Measurements from ENCODE around the gene COA1. TPM values are rescaled to one million over a fixed set of nuclear protein-coding genes. Genes with fewer than 3 reads are reported as not detected.
A peak's percentile ranks its signal among the peaks of the same experiment; 100 is the strongest.
"Not testable (repeated sequence)": the region's sequence is repeated elsewhere in the genome, so short reads cannot be mapped to it uniquely, and the experiment has no call there.

The COA1 gene
- total RNA-seq, 1 donor from 2014 or later: 50.0 TPM

DNA sequence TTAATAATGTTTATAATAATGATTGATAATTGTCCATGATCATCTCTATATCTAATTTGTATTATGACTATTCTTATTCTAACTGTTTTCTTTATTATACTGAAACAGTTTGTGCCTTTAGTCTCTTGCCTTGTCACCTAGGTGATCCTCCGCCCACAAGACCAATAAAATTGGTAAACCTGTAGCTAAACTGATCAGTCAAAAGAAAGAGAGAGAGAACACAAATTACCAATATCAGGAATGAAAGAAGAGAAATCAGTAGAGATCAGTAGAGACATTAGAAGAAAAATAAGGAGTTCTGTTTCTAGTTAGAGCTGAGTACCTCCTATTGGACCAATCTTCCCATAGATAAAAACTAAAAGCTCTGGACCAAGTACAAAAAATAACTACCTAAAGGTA is 6.1 kb upstream of the COA1 start:
- TF ChIP-seq CTCF (IDR thresholded peaks at IDR 0.05; ENCODE audit: insufficient read depth, low read length, severe bottlenecking): no peak
- Histone ChIP-seq H3K4me3 (ENCODE audit: low read depth, low read length) (no peak overlapping the region), H3K36me3 (ENCODE audit: control insufficient read depth, insufficient read depth, low read length) (no peaks in the 10 kb centered on the region), H3K27me3 (ENCODE audit: control insufficient read depth, insufficient read depth, low read length) (no peaks in the 10 kb centered on the region)
- DNase-seq (ENCODE audit: low read depth): no peak
- FAIRE-seq: no peak

- not testable (repeated sequence) for H3K4me3 ChIP-seq (ENCODE audit: low read depth, low read length); DNase-seq (ENCODE audit: low read depth); H3K36me3 ChIP-seq (ENCODE audit: control insufficient read depth, insufficient read depth, low read length); FAIRE-seq; H3K27me3 ChIP-seq (ENCODE audit: control insufficient read depth, insufficient read depth, low read length)
Measured at GRCh38 chr7:43734575-43735332, 5.4 kb upstream of the COA1 start.

DNA sequence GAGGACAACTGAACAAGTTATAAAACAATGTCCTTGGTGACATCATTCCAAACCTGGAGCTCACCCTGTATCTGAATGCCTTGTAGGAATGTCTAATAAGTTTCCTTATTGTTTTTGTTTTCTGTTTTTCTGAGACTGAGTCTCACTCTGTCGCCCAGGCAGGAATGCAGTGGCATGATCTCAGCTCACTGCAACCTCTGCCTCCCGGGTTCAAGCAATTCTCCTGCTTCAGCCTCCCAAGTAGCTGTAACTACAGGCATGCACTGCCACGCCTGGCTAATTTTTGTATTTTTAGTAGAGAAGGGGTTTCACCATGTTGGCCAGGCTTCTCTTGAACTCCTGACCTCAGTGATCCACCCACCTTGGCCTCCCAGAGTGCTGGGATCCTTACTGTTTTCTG is 2.2 kb upstream of the COA1 start:
- FAIRE-seq; H3K4me3 ChIP-seq (ENCODE audit: low read depth, low read length); DNase-seq (ENCODE audit: low read depth); H3K36me3 ChIP-seq (ENCODE audit: control insufficient read depth, insufficient read depth, low read length); H3K27me3 ChIP-seq (ENCODE audit: control insufficient read depth, insufficient read depth, low read length): not testable (repeated sequence)

DNA sequence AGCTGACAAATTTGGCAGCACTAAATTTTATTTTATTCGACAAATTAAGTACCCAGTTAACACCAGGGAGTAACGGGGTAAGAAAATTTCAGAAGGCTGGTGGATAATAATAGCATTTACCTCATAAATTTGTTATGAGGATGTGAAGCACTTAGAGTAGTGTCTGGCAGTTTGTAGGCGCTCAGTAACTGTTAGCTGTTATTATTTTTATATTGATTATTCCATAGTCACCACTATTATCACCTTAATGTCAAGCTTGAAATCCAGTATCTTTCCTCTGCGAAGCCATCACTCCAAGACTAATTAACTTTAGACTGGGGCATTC is 563 bp upstream of the COA1 start:
- no peak for FAIRE-seq
- no peak for DNase-seq (ENCODE audit: low read depth)
- no peak for TF ChIP-seq CTCF (IDR thresholded peaks at IDR 0.05; ENCODE audit: insufficient read depth, low read length, severe bottlenecking)
- Histone ChIP-seq H3K4me3 (ENCODE audit: low read depth, low read length) (peak overlapping the region; percentile 54), H3K36me3 (ENCODE audit: control insufficient read depth, insufficient read depth, low read length) (no peaks in the 10 kb centered on the region), H3K27me3 (ENCODE audit: control insufficient read depth, insufficient read depth, low read length) (no peaks in the 10 kb centered on the region)

- no peak for TF ChIP-seq CTCF (IDR thresholded peaks at IDR 0.05; ENCODE audit: insufficient read depth, low read length, severe bottlenecking)
- H3K36me3 ChIP-seq (ENCODE audit: control insufficient read depth, insufficient read depth, low read length): no peaks in the 10 kb centered on the region
- FAIRE-seq (no peak), DNase-seq (ENCODE audit: low read depth) (no peak)
- no peaks in the 10 kb centered on the region for H3K27me3 ChIP-seq (ENCODE audit: control insufficient read depth, insufficient read depth, low read length)
- no peak overlapping the region for H3K4me3 ChIP-seq (ENCODE audit: low read depth, low read length)
Measured at GRCh38 chr7:43727494-43727893, 1.8 kb downstream of the COA1 start.

GRCh38 chr7:43727003-43727402 is 2.3 kb downstream of the COA1 start:
- no peaks in the 10 kb centered on the region for H3K36me3 ChIP-seq (ENCODE audit: control insufficient read depth, insufficient read depth, low read length)
- H3K27me3 ChIP-seq (ENCODE audit: control insufficient read depth, insufficient read depth, low read length): no peaks in the 10 kb centered on the region
- DNase-seq (ENCODE audit: low read depth) (no peak), FAIRE-seq (no peak)
- TF ChIP-seq CTCF (IDR thresholded peaks at IDR 0.05; ENCODE audit: insufficient read depth, low read length, severe bottlenecking): no peak
- H3K4me3 ChIP-seq (ENCODE audit: low read depth, low read length): no peak overlapping the region

- Histone ChIP-seq H3K27me3 (ENCODE audit: control insufficient read depth, insufficient read depth, low read length) (no peaks in the 10 kb centered on the region), H3K4me3 (ENCODE audit: low read depth, low read length) (no peak overlapping the region), H3K36me3 (ENCODE audit: control insufficient read depth, insufficient read depth, low read length) (no peaks in the 10 kb centered on the region)
- TF ChIP-seq CTCF (IDR thresholded peaks at IDR 0.05; ENCODE audit: insufficient read depth, low read length, severe bottlenecking): no peak
- FAIRE-seq (no peak), DNase-seq (ENCODE audit: low read depth) (no peak)
Measured at GRCh38 chr7:43726466-43726865, 2.9 kb downstream of the COA1 start.
